CD4-positive, alpha-beta T cell treated with Interleukin-15 for 4 hours (primary cell): ENCODE data around the gene CLRN3.
A peak's percentile ranks its signal among the peaks of the same experiment; 100 is the strongest.

Experiments used
- DNase-seq: peaks from one replicate; pipeline ENCODE4 v3.0.0-alpha.2; 2020; ENCODE audit warnings: low spot score

CLRN3 gene

DNA sequence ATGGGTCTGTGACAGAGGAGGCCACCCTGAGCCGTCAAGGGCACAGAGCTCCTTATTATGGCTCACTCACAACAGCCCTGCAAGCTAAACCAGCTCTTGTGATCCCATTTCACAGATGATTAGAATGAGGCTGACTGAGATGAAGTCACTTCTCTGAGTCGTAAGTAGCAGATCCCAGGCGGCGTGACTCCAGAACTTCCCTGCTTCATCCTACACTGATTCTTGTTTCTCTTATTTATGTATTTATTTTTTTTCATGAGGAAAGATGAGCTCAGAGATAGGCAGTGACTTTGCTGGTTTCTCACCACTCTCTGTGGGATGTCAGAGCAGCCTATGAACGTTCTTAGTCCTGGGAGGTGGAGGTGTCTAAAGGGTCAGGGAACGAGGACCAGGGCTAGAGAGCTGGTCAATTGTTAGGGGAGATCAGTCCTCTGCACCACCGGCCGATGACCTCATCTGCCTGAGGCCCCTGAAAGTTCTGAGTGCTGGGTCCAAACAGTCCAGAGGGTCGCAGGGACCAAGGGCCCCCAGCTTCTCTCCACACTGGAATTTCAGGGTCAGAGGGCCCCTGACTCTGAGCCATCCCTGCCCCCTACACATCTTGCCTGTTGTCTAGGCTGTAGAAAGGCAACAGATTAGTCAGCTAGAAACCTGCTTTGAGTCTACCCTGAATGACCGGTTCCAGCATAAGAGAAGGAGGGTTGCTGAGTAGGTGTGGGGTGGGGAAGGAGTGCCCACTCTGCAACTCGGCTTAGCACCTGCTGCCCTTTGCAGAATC, 17.9 kb downstream of the CLRN3 start:
- no peak for DNase-seq

GRCh38 chr10:127873901-127874470, 18.8 kb downstream of the CLRN3 start:
- no peak for DNase-seq

GRCh38 chr10:127872871-127873600, 19.7 kb downstream of the CLRN3 start:
- DNase-seq = no peak

DNA sequence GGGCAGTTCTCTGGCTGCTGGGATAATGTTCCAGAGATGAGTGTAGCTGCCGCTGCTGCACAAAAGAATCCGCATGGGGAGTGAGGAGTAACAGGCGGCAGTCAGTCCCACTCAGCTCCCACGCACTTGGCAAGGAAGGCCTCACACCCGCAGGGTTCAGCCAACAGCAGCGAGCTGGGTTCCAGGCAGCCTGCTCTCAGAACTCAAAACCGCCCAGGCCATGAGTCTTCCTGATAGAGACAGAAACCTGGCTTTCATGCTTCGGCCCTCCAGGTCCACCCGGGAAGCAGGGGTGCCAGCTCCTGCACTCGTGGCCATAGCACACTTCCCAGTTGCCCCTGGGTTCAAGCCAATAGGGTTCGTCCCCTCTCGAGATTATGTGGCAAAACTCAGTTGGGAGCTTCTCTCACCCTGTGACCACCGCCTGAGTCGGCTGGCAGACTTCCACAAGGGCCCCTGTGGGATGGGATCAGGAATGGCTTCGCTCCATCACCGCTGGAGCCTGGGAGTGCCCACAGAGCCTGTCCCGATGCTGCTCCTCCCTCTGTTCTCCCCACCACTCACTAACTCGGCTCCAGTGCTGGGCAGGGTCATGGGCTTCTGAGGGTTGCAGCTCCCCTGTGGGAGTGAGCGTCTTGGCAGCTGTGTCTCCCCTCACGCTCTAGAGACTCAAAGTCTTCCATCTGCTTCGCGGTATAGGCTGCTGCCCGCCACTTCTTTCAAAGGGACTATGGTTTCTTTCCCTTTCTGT, 20.6 kb downstream of the CLRN3 start:
- no peak for DNase-seq

- no peak for DNase-seq
These were observed 21.1 kb downstream of the CLRN3 start for GRCh38 chr10:127871631-127872010.

GRCh38 chr10:127869329-127869728, 23.4 kb downstream of the CLRN3 start:
- DNase-seq = no peak

DNA sequence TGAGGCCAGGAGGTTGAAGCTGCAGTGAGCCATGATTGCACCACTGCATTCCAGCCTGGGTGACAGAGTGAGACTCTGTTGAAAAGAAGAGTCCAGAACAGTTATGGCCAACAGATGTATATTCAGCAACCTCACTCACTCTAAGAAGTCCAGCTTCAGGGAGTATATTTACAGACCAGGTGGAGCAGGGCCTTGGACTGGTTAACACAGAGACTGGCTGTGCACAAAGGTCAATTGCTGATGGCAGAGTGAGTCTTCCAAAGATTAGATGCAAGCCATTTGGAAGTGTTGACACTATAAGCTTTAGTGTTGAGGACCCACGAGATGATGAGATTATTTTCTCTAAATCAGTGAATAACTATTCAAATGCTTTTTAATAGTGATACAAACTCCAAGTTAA, 24.9 kb downstream of the CLRN3 start:
- no peak for DNase-seq

- DNase-seq = no peak
These were observed 26.3 kb downstream of the CLRN3 start for GRCh38 chr10:127866276-127867013.

GRCh38 chr10:127863231-127863825, 29.4 kb downstream of the CLRN3 start:
- DNase-seq = no peak

DNA sequence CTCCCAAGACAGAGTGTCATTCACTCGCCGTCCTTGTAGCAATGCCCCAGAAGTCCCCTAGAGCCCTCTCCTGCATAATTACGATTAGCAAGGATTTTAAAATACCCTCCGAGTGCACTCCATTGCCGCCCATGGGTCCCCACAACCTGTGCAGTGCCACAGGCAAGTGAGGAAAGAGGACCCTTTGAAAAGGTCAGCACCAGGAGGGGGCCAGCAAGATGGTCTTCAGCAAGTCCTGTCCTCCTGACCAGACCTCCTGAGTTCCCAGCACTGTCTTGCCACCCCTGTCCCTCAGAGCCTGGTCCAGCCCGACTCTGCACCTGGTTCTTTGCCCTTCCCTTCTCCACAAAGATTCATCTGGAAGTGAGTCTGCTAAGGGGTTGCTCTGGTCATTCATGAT, 32.1 kb downstream of the CLRN3 start:
- DNase-seq = no peak

- no peak for DNase-seq
These were observed 36.8 kb downstream of the CLRN3 start for GRCh38 chr10:127855976-127856375.

DNA sequence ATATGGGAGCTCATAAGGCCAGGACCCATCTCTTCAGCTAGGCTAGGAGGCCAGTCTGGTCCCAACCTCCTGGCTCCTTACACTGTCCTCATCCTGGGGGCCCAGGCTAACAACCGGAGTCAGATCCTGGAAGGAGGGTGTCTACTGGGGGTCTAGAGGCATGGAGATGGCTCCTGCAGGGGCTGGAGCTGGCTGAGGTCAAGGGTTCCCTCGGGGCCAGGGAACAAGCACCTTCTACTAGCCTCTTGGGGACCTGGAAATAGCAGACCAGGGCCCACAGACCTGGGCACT, 37.2 kb downstream of the CLRN3 start:
- no peak for DNase-seq

GRCh38 chr10:127854769-127855590, 37.8 kb downstream of the CLRN3 start:
- DNase-seq = no peak

GRCh38 chr10:127853868-127854768, 38.6 kb downstream of the CLRN3 start:
- DNase-seq = peak; percentile 18

- no peak for DNase-seq
These were observed 40.3 kb downstream of the CLRN3 start for GRCh38 chr10:127852456-127852855.

DNA sequence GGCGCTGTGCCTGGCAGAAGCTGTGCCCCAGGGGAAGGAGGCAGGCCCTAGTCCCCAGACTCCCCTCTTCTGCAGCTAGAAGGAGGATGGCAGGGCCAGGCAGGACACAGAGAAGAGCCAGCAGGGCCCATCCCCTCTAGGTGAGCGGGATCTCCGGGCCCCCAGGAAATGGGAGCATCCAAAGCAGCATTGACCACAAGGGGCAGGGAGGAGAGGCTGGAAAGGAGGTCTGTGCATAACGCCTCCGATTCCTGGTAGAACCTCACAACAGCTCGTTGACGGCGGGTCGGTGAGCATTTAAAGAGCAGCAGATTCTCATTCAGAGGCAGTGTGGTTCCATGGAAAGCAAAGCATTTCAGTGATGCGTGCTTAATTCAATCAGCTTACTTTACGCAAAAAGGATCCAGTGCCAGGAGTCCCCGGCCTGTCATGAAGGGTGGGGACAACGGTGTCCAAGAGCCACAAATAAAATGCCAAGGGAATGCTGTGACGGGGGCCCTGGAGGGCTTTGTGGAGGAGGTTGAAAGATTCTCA, 41.0 kb downstream of the CLRN3 start:
- DNase-seq = no peak

- no peak for DNase-seq
These were observed 41.8 kb downstream of the CLRN3 start for GRCh38 chr10:127850944-127851343.

DNA sequence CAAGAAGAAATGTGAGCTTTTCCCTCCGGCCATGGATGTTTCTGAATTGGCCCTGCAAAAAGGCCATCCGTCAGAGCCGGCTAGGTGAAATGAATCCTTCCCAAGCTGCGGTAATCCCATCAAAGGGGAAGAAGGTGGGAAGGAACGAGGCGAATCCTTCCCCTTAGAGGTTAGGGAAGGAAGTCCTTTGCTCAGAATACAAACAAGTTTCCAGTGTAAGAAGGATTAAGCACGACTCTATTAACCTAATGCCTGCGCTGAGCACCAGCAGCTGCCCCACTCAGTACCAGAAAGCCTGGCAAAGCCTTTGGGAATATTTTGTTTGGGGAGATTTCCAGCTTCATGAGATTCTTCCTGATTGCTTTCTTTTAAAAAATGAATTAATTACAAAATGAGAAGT, 42.8 kb downstream of the CLRN3 start:
- no peak for DNase-seq

- DNase-seq = no peak
These were observed 43.5 kb downstream of the CLRN3 start for GRCh38 chr10:127849224-127849623.
